HepG2 (cell line): ENCODE results near the gene COX10. TPM values are rescaled to one million over a fixed set of nuclear protein-coding genes. Genes with fewer than 3 reads are reported as not detected.

Experiments used
- HNRNPH1 ChIP-seq: fragments of 200-400 bp; formaldehyde crosslinking; optimal IDR thresholded peaks from 2 replicates; pipeline ENCODE3; 2017; ENCODE audit warnings: mild to moderate bottlenecking, low read depth, low read length
- JUN ChIP-seq: sonication (generic); formaldehyde crosslinking; IDR thresholded peaks from 2 replicates; pipeline ENCODE4 v1.4.0; 2020; ENCODE audit warnings: mild to moderate bottlenecking, missing genetic modification reagents
- KLF16 ChIP-seq, 2 experiments: sonication (generic) in 1 of 2; formaldehyde crosslinking in 1 of 2; IDR thresholded peaks; 2 replicates each; pipeline versions ENCODE4 v1.6.1 to v1.8.0; 2016 to 2023; ENCODE audit warnings: missing genetic modification reagents in 2 of 2, missing compliant biosample characterization in 1 of 2
- NR2C2 ChIP-seq: sonication (generic); formaldehyde crosslinking; IDR thresholded peaks from 2 replicates; pipeline ENCODE4 v1.4.0; 2020; ENCODE audit warnings: missing genetic modification reagents, mild to moderate bottlenecking, moderate library complexity, borderline replicate concordance
- REXO4 ChIP-seq: sonication (generic); formaldehyde crosslinking; IDR thresholded peaks from 2 replicates; pipeline ENCODE4 v1.8.0; 2022; ENCODE audit warnings: missing genetic modification reagents, mild to moderate bottlenecking, borderline replicate concordance
- SMAD3 ChIP-seq: sonication (generic); formaldehyde crosslinking; IDR thresholded peaks from 2 replicates; pipeline ENCODE4 v1.4.0; 2020; ENCODE audit warnings: missing genetic modification reagents
- SOX6 ChIP-seq, 2 experiments: fragments of 450-650 bp in 1 of 2; sonication (generic) in 1 of 2; formaldehyde crosslinking in 1 of 2; IDR thresholded peaks; 2 replicates each; pipeline versions ENCODE4 v1.4.0 to v1.6.1; 2017 to 2020; ENCODE audit warnings: antibody characterized with exemption in 1 of 2, mild to moderate bottlenecking in 1 of 2, missing genetic modification reagents in 1 of 2
- TCF7 ChIP-seq: sonication (generic); IDR thresholded peaks from 2 replicates; pipeline ENCODE4 v1.6.1; 2016; ENCODE audit warnings: antibody characterized with exemption, low read depth
- TFDP1 ChIP-seq: IDR thresholded peaks from 2 replicates; pipeline ENCODE4 v1.6.1; 2016; ENCODE audit warnings: missing compliant biosample characterization, missing genetic modification reagents, borderline replicate concordance
- ZNF160 ChIP-seq: sonication (generic); formaldehyde crosslinking; IDR thresholded peaks from 2 replicates; pipeline ENCODE4 v1.8.0; 2022; ENCODE audit warnings: mild to moderate bottlenecking, inconsistent platforms, missing genetic modification reagents
- ZNF547 ChIP-seq: sonication (generic); formaldehyde crosslinking; IDR thresholded peaks from 2 replicates; pipeline ENCODE4 v1.5.1; 2020; ENCODE audit warnings: mild to moderate bottlenecking, missing genetic modification reagents
- ZNF549 ChIP-seq: sonication (generic); formaldehyde crosslinking; IDR thresholded peaks from 2 replicates; pipeline ENCODE4 v1.5.0; 2020; ENCODE audit warnings: missing genetic modification reagents
- ZNF557 ChIP-seq: sonication (generic); formaldehyde crosslinking; IDR thresholded peaks from 2 replicates; pipeline ENCODE4 v1.4.0; 2020; ENCODE audit warnings: missing genetic modification reagents
- ZNF850 ChIP-seq: sonication (generic); formaldehyde crosslinking; conservative IDR thresholded peaks from 2 replicates; pipeline ENCODE4 v1.9.0; 2021; ENCODE audit warnings: mild to moderate bottlenecking, missing genetic modification reagents
- polyA plus RNA-seq, 8 experiments: library from polyadenylated mRNA; depleted of rRNA in 3 of 8; stranded (reverse) in 7 of 8; unstranded in 1 of 8; fragments of >200 nt; fragmentation: Illumina TruSeq in 4 of 8; extraction: Trizol in 4 of 8; gene quantifications; 2 replicates each; pipeline versions ENCODE4 v1.2.1 to v1.2.3, GENCODE V29; 2011 to 2016; ENCODE audit warnings: low read depth in 4 of 8, missing spikeins in 1 of 8, mixed read lengths in 1 of 8; ENCODE audit not compliant: insufficient read depth in 1 of 8
- total RNA-seq, 5 experiments: library from RNA; depleted of rRNA; stranded (reverse); fragments of >200 nt; fragmentation: Illumina TruSeq; extraction: Trizol; gene quantifications; 2 replicates each; pipeline ENCODE4 v1.2.3, GENCODE V29; 2016; ENCODE audit warnings: low read depth in 1 of 5
- TF ChIP-seq, protein P1 (sequence below): IDR thresholded peaks from 2 replicates; pipeline ENCODE4 v1.6.1; 2016; ENCODE audit warnings: low read depth, missing genetic modification reagents, missing compliant biosample characterization
- TF ChIP-seq, protein P2 (sequence below): sonication (generic); formaldehyde crosslinking; IDR thresholded peaks from 2 replicates; pipeline ENCODE4 v1.5.1; 2020; ENCODE audit warnings: mild to moderate bottlenecking, missing genetic modification reagents
- TF ChIP-seq, protein P3 (sequence below): IDR thresholded peaks from 2 replicates; pipeline ENCODE4 v1.6.1; 2016

Gene COX10
- total and polyA plus RNA-seq, 2 of the 13 experiments (the other 11 are each of a cell fraction or from before 2014, with no cell fraction given), result 13.9 to 20.1 TPM

DNA sequence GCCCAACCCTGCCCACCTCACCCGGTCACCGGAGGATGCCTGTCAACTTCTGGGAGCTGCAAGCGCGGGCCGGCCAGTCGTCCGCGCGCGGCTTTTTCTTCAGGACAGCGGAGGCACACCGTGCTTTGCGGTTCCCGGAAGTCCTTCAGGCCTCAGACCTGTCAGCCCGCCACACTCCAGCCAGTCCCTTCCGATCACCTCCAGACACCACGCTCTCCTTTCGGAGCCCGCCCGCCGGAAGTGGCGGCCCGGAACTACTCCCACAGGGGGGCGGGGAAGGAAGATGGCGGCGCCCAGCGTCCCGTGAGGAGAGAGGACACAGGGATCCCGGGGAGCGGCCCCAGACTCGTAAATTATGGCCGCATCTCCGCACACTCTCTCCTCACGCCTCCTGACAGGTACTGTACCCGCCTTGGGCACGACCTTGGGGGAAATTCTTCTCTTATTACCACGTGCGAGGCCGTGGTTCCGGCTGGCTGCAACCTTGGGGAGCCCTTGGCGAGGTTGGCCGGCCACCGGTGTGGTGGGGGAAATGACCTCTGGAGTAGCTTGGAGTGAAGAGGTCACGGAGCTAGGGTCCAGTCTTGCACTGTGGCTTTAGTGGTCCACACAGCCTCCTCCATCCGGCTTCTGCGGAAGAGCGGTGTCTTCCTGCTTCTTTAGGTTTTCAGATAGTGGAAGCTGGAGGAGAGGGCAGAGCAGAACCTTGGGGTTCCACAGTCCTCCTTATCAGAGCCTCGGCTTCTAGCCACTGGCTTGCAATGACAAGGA, at the start of gene COX10 (continued):
- TF ChIP-seq TFDP1 (CRISPR knock-in tag) (peak; percentile 83; the same call in 1 of the 2 replicates), NR2C2 (CRISPR knock-in tag) (peak; percentile 98), ZNF547 (CRISPR knock-in tag) (peak; percentile 79), SOX6 (IDR thresholded peaks at IDR 0.05) (no peak), SOX6 (CRISPR knock-in tag; IDR thresholded peaks at IDR 0.05) (0 out of 2 replicates have a peak, but pooled peaks have one; percentile 21), TCF7 (no peak), ZNF850 (CRISPR knock-in tag) (no peak; the same call in 1 of the 2 replicates), SMAD3 (peak; percentile 82; the same call in 1 of the 2 replicates), KLF16 (CRISPR knock-in tag; IDR thresholded peaks at IDR 0.05) (peak in 1 of 2 experiments; percentile 87; a peak in 2 of 4 replicates), JUN (CRISPR knock-in tag) (no peak), ZNF160 (no peak), ZNF557 (no peak), ZNF549 (CRISPR knock-in tag) (no peak), HNRNPH1 (peak; percentile 81), REXO4 (CRISPR knock-in tag) (no peak; the same call in 1 of the 2 replicates)
- TF ChIP-seq, protein P1, sequence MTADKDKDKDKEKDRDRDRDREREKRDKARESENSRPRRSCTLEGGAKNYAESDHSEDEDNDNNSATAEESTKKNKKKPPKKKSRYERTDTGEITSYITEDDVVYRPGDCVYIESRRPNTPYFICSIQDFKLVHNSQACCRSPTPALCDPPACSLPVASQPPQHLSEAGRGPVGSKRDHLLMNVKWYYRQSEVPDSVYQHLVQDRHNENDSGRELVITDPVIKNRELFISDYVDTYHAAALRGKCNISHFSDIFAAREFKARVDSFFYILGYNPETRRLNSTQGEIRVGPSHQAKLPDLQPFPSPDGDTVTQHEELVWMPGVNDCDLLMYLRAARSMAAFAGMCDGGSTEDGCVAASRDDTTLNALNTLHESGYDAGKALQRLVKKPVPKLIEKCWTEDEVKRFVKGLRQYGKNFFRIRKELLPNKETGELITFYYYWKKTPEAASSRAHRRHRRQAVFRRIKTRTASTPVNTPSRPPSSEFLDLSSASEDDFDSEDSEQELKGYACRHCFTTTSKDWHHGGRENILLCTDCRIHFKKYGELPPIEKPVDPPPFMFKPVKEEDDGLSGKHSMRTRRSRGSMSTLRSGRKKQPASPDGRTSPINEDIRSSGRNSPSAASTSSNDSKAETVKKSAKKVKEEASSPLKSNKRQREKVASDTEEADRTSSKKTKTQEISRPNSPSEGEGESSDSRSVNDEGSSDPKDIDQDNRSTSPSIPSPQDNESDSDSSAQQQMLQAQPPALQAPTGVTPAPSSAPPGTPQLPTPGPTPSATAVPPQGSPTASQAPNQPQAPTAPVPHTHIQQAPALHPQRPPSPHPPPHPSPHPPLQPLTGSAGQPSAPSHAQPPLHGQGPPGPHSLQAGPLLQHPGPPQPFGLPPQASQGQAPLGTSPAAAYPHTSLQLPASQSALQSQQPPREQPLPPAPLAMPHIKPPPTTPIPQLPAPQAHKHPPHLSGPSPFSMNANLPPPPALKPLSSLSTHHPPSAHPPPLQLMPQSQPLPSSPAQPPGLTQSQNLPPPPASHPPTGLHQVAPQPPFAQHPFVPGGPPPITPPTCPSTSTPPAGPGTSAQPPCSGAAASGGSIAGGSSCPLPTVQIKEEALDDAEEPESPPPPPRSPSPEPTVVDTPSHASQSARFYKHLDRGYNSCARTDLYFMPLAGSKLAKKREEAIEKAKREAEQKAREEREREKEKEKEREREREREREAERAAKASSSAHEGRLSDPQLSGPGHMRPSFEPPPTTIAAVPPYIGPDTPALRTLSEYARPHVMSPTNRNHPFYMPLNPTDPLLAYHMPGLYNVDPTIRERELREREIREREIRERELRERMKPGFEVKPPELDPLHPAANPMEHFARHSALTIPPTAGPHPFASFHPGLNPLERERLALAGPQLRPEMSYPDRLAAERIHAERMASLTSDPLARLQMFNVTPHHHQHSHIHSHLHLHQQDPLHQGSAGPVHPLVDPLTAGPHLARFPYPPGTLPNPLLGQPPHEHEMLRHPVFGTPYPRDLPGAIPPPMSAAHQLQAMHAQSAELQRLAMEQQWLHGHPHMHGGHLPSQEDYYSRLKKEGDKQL (CRISPR knock-in tag), result no peak
- TF ChIP-seq, protein P2, sequence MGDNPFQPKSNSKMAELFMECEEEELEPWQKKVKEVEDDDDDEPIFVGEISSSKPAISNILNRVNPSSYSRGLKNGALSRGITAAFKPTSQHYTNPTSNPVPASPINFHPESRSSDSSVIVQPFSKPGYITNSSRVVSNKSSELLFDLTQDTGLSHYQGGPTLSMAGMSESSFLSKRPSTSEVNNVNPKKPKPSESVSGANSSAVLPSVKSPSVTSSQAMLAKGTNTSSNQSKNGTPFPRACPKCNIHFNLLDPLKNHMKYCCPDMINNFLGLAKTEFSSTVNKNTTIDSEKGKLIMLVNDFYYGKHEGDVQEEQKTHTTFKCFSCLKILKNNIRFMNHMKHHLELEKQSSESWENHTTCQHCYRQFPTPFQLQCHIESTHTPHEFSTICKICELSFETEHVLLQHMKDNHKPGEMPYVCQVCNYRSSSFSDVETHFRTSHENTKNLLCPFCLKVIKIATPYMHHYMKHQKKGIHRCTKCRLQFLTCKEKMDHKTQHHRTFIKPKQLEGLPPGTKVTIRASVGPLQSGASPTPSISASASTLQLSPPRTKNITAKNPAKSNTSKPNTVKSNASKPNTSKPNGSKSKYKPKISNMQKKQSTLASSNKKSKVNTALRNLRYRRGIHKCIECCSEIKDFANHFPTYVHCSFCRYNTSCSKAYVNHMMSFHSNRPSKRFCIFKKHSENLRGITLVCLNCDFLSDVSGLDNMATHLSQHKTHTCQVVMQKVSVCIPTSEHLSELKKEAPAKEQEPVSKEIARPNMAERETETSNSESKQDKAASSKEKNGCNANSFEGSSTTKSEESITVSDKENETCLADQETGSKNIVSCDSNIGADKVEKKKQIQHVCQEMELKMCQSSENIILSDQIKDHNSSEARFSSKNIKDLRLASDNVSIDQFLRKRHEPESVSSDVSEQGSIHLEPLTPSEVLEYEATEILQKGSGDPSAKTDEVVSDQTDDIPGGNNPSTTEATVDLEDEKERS (CRISPR knock-in tag), result no peak
- TF ChIP-seq, protein P3, sequence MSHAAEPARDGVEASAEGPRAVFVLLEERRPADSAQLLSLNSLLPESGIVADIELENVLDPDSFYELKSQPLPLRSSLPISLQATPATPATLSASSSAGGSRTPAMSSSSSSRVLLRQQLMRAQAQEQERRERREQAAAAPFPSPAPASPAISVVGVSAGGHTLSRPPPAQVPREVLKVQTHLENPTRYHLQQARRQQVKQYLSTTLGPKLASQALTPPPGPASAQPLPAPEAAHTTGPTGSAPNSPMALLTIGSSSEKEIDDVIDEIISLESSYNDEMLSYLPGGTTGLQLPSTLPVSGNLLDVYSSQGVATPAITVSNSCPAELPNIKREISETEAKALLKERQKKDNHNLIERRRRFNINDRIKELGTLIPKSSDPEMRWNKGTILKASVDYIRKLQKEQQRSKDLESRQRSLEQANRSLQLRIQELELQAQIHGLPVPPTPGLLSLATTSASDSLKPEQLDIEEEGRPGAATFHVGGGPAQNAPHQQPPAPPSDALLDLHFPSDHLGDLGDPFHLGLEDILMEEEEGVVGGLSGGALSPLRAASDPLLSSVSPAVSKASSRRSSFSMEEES (CRISPR knock-in tag), result peak; percentile 69; the same call in 1 of the 2 replicates
